PFSK-1 (cell line): ENCODE results near the gene FAM221B.

Experiments
- FOXP2 ChIP-seq: optimal IDR thresholded peaks from 2 replicates; pipeline ENCODE3; 2011; ENCODE audit warnings: borderline replicate concordance, control low read depth, inconsistent platforms; ENCODE audit not compliant: insufficient read depth; ENCODE audit errors: extremely low read length, extremely low read depth
- POLR2AphosphoS5 ChIP-seq: IDR thresholded peaks from 2 replicates; pipeline ENCODE4 v1.6.1; 2012; ENCODE audit warnings: low read depth, mild to moderate bottlenecking, control low read depth, low read length, moderate library complexity
- SIN3A ChIP-seq: IDR thresholded peaks from 2 replicates; pipeline ENCODE4 v1.6.1; 2012; ENCODE audit warnings: mild to moderate bottlenecking, low read length, moderate library complexity, borderline replicate concordance; ENCODE audit not compliant: insufficient read depth
- TAF1 ChIP-seq: IDR thresholded peaks from 2 replicates; pipeline ENCODE4 v1.6.1; 2012; ENCODE audit warnings: low read length, control low read depth, borderline replicate concordance; ENCODE audit not compliant: insufficient read depth
- TF ChIP-seq, protein P1 (sequence below), 2 experiments: IDR thresholded peaks; 2 replicates each; pipeline versions ENCODE4 v1.6.1 to v1.8.0; 2011 to 2012; ENCODE audit warnings: low read depth in 2 of 2, low read length in 2 of 2, control low read depth in 1 of 2, inconsistent platforms in 1 of 2, mild to moderate bottlenecking in 1 of 2, moderate library complexity in 1 of 2; ENCODE audit not compliant: insufficient read depth in 1 of 2

The FAM221B gene

DNA sequence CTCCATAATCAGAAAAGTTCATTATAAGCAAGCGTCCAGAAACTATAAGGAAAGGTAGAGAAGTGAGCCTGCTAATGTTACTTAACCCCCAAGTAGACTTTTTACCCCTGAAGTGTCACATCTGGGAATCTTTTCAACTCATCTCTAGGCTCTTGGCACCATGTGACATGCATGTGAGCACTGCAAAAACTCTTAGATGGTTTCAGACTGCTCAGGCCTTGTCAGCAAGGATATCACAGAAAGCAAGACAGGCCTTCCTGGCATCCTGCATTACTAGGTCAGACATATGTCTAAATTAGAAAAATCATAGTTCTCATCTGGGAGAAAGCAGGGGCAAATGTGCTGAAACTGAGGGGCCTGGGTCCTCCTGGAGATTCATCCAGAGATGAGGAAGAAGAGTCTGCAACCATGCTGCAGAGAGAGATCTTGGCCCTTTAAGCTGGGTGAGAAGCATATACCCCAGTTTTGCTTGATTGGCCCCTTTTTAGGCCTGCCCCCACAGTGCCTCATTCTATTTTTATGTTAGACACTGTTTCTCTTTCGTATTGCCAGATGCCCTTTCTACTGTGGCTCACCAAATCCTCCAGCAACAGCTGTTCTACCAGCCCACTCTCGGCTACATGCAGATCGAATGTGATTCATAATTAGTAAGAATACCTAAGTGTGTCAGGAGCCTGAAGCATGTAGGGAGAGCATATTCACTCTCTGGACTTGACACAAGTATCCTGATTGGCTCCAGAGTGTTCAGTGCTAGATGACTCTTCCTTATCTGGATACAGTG, 19.4 kb upstream of the FAM221B start:
- no peak for TF ChIP-seq FOXP2
- no peak for TF ChIP-seq SIN3A
- no peak for TF ChIP-seq POLR2AphosphoS5
- TF ChIP-seq, protein P1, sequence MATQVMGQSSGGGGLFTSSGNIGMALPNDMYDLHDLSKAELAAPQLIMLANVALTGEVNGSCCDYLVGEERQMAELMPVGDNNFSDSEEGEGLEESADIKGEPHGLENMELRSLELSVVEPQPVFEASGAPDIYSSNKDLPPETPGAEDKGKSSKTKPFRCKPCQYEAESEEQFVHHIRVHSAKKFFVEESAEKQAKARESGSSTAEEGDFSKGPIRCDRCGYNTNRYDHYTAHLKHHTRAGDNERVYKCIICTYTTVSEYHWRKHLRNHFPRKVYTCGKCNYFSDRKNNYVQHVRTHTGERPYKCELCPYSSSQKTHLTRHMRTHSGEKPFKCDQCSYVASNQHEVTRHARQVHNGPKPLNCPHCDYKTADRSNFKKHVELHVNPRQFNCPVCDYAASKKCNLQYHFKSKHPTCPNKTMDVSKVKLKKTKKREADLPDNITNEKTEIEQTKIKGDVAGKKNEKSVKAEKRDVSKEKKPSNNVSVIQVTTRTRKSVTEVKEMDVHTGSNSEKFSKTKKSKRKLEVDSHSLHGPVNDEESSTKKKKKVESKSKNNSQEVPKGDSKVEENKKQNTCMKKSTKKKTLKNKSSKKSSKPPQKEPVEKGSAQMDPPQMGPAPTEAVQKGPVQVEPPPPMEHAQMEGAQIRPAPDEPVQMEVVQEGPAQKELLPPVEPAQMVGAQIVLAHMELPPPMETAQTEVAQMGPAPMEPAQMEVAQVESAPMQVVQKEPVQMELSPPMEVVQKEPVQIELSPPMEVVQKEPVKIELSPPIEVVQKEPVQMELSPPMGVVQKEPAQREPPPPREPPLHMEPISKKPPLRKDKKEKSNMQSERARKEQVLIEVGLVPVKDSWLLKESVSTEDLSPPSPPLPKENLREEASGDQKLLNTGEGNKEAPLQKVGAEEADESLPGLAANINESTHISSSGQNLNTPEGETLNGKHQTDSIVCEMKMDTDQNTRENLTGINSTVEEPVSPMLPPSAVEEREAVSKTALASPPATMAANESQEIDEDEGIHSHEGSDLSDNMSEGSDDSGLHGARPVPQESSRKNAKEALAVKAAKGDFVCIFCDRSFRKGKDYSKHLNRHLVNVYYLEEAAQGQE (IDR thresholded peaks at IDR 0.05; ENCODE audit: insufficient read depth in 1 of 2, low read depth in 2 of 2, low read length in 2 of 2) = no peak

DNA sequence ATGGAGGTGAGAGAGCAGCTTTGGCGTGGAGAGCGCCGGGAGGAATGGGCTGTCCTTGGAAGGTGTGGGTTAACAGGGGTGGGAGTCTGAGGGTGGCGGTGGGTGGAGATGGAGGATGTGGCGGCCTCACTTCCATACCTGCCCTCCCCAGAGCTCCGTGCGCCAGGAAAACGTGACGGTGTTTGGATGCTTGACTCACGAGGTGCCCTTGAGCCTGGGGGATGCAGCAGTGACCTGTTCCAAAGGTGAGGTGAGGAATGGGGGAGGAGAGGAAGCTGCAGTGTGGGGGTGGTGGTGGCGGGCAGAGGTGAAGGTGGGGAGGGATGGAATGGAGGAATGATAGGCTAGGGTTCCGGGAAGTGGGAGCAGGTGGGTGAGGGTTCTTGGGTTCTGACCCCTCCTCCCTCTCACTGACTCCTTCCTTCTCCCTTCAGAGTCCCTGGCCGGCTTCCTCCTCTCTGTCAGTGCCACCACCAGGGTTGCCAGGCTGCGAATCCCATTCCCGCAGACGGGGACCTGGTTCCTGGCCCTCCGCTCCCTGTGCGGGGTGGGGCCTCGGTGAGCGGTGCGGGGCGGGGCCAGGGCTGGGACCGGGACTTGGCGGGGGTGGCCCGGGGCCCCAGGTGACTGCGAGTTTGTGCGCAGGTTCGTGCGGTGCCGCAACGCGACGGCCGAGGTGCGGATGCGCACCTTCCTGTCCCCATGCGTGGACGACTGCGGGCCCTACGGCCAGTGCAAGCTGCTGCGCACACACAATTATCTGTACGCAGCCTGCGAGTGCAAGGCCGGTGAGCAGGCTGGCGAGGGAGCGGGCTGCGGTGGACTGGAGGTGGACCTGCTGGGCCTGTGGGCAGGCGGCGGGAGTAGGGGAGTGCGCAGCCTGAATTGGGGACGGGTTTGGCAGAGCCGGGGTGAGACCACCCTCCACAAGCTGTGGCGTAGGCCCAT, 17.6 kb upstream of the FAM221B start:
- TF ChIP-seq POLR2AphosphoS5 (no peak), FOXP2 (no peak), SIN3A (no peak), TAF1 (no peak)
- TF ChIP-seq, protein P1 (IDR thresholded peaks at IDR 0.05; ENCODE audit: insufficient read depth in 1 of 2, low read depth in 2 of 2, low read length in 2 of 2) = no peak

DNA sequence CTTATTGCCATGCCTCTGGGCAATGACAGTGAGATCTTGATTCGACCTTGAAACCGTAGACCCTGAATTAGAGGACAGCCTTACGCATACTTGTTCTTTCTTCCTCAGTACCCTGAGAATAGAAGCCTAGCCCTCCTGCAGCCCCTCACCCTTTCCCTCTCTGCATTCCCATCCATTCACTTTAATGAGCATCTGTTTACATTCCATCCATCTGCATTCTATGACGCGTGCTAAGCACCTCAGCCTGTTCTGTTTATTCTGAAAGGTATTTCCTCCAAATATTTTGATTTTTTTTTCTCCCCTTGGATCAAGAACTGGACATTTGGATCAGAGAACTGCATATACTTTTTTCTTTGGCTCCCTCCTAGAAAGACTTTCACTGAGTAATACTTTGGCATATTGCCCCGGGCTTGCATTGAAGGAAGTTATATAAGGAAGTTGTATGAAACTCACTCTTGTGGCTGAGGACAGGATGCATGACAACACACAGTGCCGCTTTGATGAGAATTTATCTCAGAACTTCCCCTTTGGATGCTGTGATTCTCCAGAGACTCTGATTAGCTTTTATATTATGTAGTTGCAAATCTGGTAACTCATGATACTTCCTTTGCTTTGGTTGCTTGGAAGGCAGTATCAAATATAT, 16.2 kb upstream of the FAM221B start:
- TF ChIP-seq POLR2AphosphoS5 (no peak), FOXP2 (no peak), SIN3A (no peak)

DNA sequence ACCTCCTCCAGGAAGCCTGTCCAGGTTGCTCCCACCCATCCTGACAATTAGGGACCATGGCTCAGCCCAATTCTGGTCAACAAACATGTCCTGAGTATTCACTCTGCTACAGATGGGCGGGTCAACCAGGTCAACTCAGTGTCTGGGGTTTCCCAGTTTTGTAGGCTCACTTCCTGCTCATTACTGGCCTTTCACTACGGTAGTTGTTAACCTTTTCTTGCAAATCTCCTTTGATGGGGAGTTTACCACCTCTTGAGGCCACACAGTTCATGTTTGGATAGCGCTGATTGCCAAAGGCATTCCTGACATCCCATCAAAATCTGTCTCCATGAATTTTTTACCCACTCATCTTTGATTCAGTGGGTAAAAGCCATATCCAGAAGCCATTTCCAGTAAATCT, 14.3 kb upstream of the FAM221B start:
- TF ChIP-seq, protein P1 (IDR thresholded peaks at IDR 0.05; ENCODE audit: insufficient read depth in 1 of 2, low read depth in 2 of 2, low read length in 2 of 2) = no peak
- TF ChIP-seq POLR2AphosphoS5 (no peak), TAF1 (no peak)

- TF ChIP-seq FOXP2 (no peak), SIN3A (no peak), POLR2AphosphoS5 (no peak), TAF1 (no peak)
- TF ChIP-seq, protein P1 (IDR thresholded peaks at IDR 0.05; ENCODE audit: insufficient read depth in 1 of 2, low read depth in 2 of 2, low read length in 2 of 2) = no peak
Observed at GRCh38 chr9:35842020-35842745, 13.7 kb upstream of the FAM221B start.
